Jurkat, Clone E6-1 (cell line): ENCODE data around the gene HOXB1.

ENCODE experiments used
- DNase-seq: peaks from one replicate; pipeline ENCODE4 v3.0.0-alpha.2; 2011; ENCODE audit warnings: low read depth, low spot score
- H3K4me3 ChIP-seq: 2 replicates; pipeline ENCODE4 v1.5.1; 2011; ENCODE audit warnings: mild to moderate bottlenecking, low read length, control low read depth, moderate library complexity

HOXB1 gene

GRCh38 chr17:48556576-48557401, 26.0 kb upstream of the HOXB1 start:
- no peak overlapping the region for H3K4me3 ChIP-seq
- no peak for DNase-seq

GRCh38 chr17:48556229-48556575, 25.4 kb upstream of the HOXB1 start:
- no peak overlapping the region for H3K4me3 ChIP-seq
- no peak for DNase-seq

- H3K4me3 ChIP-seq: no peak overlapping the region
- DNase-seq: no peak
Measured at GRCh38 chr17:48555258-48556228, 24.7 kb upstream of the HOXB1 start.

GRCh38 chr17:48554412-48555257, 23.8 kb upstream of the HOXB1 start:
- H3K4me3 ChIP-seq: no peak overlapping the region
- DNase-seq: no peak

GRCh38 chr17:48553826-48554225, 23.0 kb upstream of the HOXB1 start:
- no peak overlapping the region for H3K4me3 ChIP-seq
- DNase-seq: no peak

- DNase-seq: no peak
- H3K4me3 ChIP-seq: no peak overlapping the region
Measured at GRCh38 chr17:48553190-48553547, 22.4 kb upstream of the HOXB1 start.

GRCh38 chr17:48552466-48553189, 21.8 kb upstream of the HOXB1 start:
- no peak overlapping the region for H3K4me3 ChIP-seq
- DNase-seq: no peak

- no peak for DNase-seq
Measured at GRCh38 chr17:48551596-48552465, 21.0 kb upstream of the HOXB1 start.

GRCh38 chr17:48551214-48551555, 20.4 kb upstream of the HOXB1 start:
- no peak for DNase-seq
- no peak overlapping the region for H3K4me3 ChIP-seq

More at GRCh38 chr17:48551596-48552465, 21.0 kb upstream of the HOXB1 start:
- no peak overlapping the region for H3K4me3 ChIP-seq

- no peak overlapping the region for H3K4me3 ChIP-seq
- no peak for DNase-seq
Measured at GRCh38 chr17:48550502-48551213, 19.8 kb upstream of the HOXB1 start.

- no peak overlapping the region for H3K4me3 ChIP-seq
- no peak for DNase-seq
Measured at GRCh38 chr17:48549914-48550501, 19.2 kb upstream of the HOXB1 start.

- no peak for DNase-seq
- H3K4me3 ChIP-seq: no peak overlapping the region
Measured at GRCh38 chr17:48549281-48549630, 18.4 kb upstream of the HOXB1 start.

- no peak for DNase-seq
- H3K4me3 ChIP-seq: no peak overlapping the region
Measured at GRCh38 chr17:48548523-48549280, 17.9 kb upstream of the HOXB1 start.

- DNase-seq: no peak
- no peak overlapping the region for H3K4me3 ChIP-seq
Measured at GRCh38 chr17:48547808-48548522, 17.2 kb upstream of the HOXB1 start.

GRCh38 chr17:48546924-48547807, 16.4 kb upstream of the HOXB1 start:
- DNase-seq: no peak
- H3K4me3 ChIP-seq: no peak overlapping the region
